ENCODE results near the gene LYPD6.

GRCh38 chr2:149400997-149401396 lies 70.6 kb downstream of the LYPD6 start:
- TF ChIP-seq CTCF (IDR thresholded peaks at IDR 0.05): no peak
- no peak for TF ChIP-seq POLR2A (IDR thresholded peaks at IDR 0.05)
